C4-2B (cell line): ENCODE data around the gene ZNF491.

Source experiments
- CTCF ChIP-seq: fragments of 450-650 bp; conservative IDR thresholded peaks from 2 replicates; pipeline ENCODE4 v1.5.1; 2017; ENCODE audit warnings: mild to moderate bottlenecking
- ZFX ChIP-seq: fragments of 450-650 bp; IDR thresholded peaks from 2 replicates; pipeline ENCODE4 v1.6.1; 2017

- TF ChIP-seq ZFX = no peak
- no peak for TF ChIP-seq CTCF
Measured at GRCh38 chr19:11848200-11848593, 49.9 kb downstream of the ZNF491 start.
